ENCODE measurements around the gene DNER.

DNER gene

GRCh38 chr2:229732897-229733296 is 18.5 kb upstream of the DNER start:
- Histone ChIP-seq H3K36me3 (no peaks in the 10 kb centered on the region), H3K9me3 (ENCODE audit: severe bottlenecking) (no peaks in the 10 kb centered on the region), H3K27me3 (ENCODE audit: insufficient read depth, low read depth, severe bottlenecking) (peaks cover 48% of the 10 kb centered on the region), H3K27ac (no peak overlapping the region), H3K4me3 (ENCODE audit: low read depth, low read length) (no peak overlapping the region)
- DNase-seq: no peak
- no peak for TF ChIP-seq CTCF (IDR thresholded peaks at IDR 0.05; ENCODE audit: low read depth, low read length)

GRCh38 chr2:229731916-229732315 is 17.6 kb upstream of the DNER start:
- no peak for TF ChIP-seq CTCF (IDR thresholded peaks at IDR 0.05; ENCODE audit: low read depth, low read length)
- Histone ChIP-seq H3K36me3 (no peaks in the 10 kb centered on the region), H3K9me3 (ENCODE audit: severe bottlenecking) (no peaks in the 10 kb centered on the region), H3K27ac (no peak overlapping the region), H3K27me3 (ENCODE audit: insufficient read depth, low read depth, severe bottlenecking) (peaks cover 49% of the 10 kb centered on the region), H3K4me3 (ENCODE audit: low read depth, low read length) (no peak overlapping the region)
- no peak for DNase-seq

- Histone ChIP-seq H3K9me3 (ENCODE audit: severe bottlenecking) (no peaks in the 10 kb centered on the region), H3K27ac (no peak overlapping the region), H3K27me3 (ENCODE audit: insufficient read depth, low read depth, severe bottlenecking) (peaks cover 54% of the 10 kb centered on the region), H3K4me3 (ENCODE audit: low read depth, low read length) (no peak overlapping the region), H3K36me3 (no peaks in the 10 kb centered on the region)
- DNase-seq: no peak
- no peak for TF ChIP-seq CTCF (IDR thresholded peaks at IDR 0.05; ENCODE audit: low read depth, low read length)
Observed at GRCh38 chr2:229731363-229731762, 17.0 kb upstream of the DNER start.

GRCh38 chr2:229728370-229728769 is 14.0 kb upstream of the DNER start:
- H3K9me3 ChIP-seq (ENCODE audit: severe bottlenecking): no peaks in the 10 kb centered on the region
- H3K27me3 ChIP-seq (ENCODE audit: insufficient read depth, low read depth, severe bottlenecking): peaks cover 55% of the 10 kb centered on the region
- H3K36me3 ChIP-seq: no peaks in the 10 kb centered on the region
- H3K4me3 ChIP-seq (ENCODE audit: low read depth, low read length): no peak overlapping the region
- H3K27ac ChIP-seq: no peak overlapping the region
- no peak for DNase-seq
- no peak for TF ChIP-seq CTCF (IDR thresholded peaks at IDR 0.05; ENCODE audit: low read depth, low read length)

- TF ChIP-seq CTCF (IDR thresholded peaks at IDR 0.05; ENCODE audit: low read depth, low read length): no peak
- H3K9me3 ChIP-seq (ENCODE audit: severe bottlenecking): no peaks in the 10 kb centered on the region
- DNase-seq: no peak
- no peaks in the 10 kb centered on the region for H3K36me3 ChIP-seq
- no peak overlapping the region for H3K4me3 ChIP-seq (ENCODE audit: low read depth, low read length)
- H3K27me3 ChIP-seq (ENCODE audit: insufficient read depth, low read depth, severe bottlenecking): peaks cover 54% of the 10 kb centered on the region
- H3K27ac ChIP-seq: no peak overlapping the region
Observed at GRCh38 chr2:229726643-229727042, 12.3 kb upstream of the DNER start.
